HG03520 (cell line): ENCODE results near the gene SLC37A2.
"Not testable (repeated sequence)": the region's sequence is repeated elsewhere in the genome, so short reads cannot be mapped to it uniquely, and the experiment has no call there.

Experiments
- ATAC-seq: cut with Tn5 transposase; IDR thresholded peaks from one replicate; pipeline ENCODE4 v1.9.1; 2021; ENCODE audit warnings: mild to moderate bottlenecking, moderate library complexity; ENCODE audit not compliant: unreplicated experiment

The SLC37A2 gene

GRCh38 chr11:125083312-125084056 is 20.4 kb downstream of the SLC37A2 start:
- no peak for ATAC-seq

- ATAC-seq: no peak
Measured at GRCh38 chr11:125084057-125084416, 20.9 kb downstream of the SLC37A2 start.

- ATAC-seq: no peak
Measured at GRCh38 chr11:125084761-125085231, 21.7 kb downstream of the SLC37A2 start.

GRCh38 chr11:125085301-125086081 is 22.4 kb downstream of the SLC37A2 start:
- ATAC-seq: no peak

- no peak for ATAC-seq
Measured at GRCh38 chr11:125086633-125087296, 23.7 kb downstream of the SLC37A2 start.

GRCh38 chr11:125088123-125088522 is 25.0 kb downstream of the SLC37A2 start:
- no peak for ATAC-seq

GRCh38 chr11:125088576-125089455 is 25.7 kb downstream of the SLC37A2 start:
- no peak for ATAC-seq

- not testable (repeated sequence) for ATAC-seq
Measured at GRCh38 chr11:125089481-125089880, 26.4 kb downstream of the SLC37A2 start.

GRCh38 chr11:125090151-125090550 is 27.0 kb downstream of the SLC37A2 start:
- ATAC-seq: not testable (repeated sequence)

- ATAC-seq: no peak
Measured at GRCh38 chr11:125090816-125091215, 27.7 kb downstream of the SLC37A2 start.

- ATAC-seq: no peak
Measured at GRCh38 chr11:125091247-125091876, 28.3 kb downstream of the SLC37A2 start.

GRCh38 chr11:125091877-125092664 is 29.0 kb downstream of the SLC37A2 start:
- no peak for ATAC-seq

GRCh38 chr11:125092669-125093068 is 29.6 kb downstream of the SLC37A2 start:
- ATAC-seq: no peak

GRCh38 chr11:125093502-125093901 is 30.4 kb downstream of the SLC37A2 start:
- ATAC-seq: no peak

- ATAC-seq: no peak
Measured at GRCh38 chr11:125094731-125095130, 31.6 kb downstream of the SLC37A2 start.

- ATAC-seq: no peak
Measured at GRCh38 chr11:125100136-125100535, 37.0 kb downstream of the SLC37A2 start.

- ATAC-seq: no peak
Measured at GRCh38 chr11:125101596-125101995, 38.5 kb downstream of the SLC37A2 start.

GRCh38 chr11:125102025-125102424 is 38.9 kb downstream of the SLC37A2 start:
- ATAC-seq: no peak

- ATAC-seq: no peak
Measured at GRCh38 chr11:125102510-125102909, 39.4 kb downstream of the SLC37A2 start.
